HepG2 (cell line): ENCODE measurements around the gene EOMES. TPM values are rescaled to one million over a fixed set of nuclear protein-coding genes. Genes with fewer than 3 reads are reported as not detected.

ENCODE experiments used
- ATAC-seq: fragments of 200-7000 bp; cut with Tn5 transposase; 3 replicates; pipeline ENCODE4 v1.9.1; 2020; ENCODE audit warnings: mild to moderate bottlenecking, moderate library complexity
- BruUV-seq: library from RNA; stranded (reverse); fragments of 400-500 nt; replicated peaks from 2 replicates; lab custom pipeline; 2021; lab: Mats Ljungman, UMichigan
- CTCF ChIA-PET: fragments of 300-600 bp; formaldehyde crosslinking; extraction: SDS; loops from one replicate; lab custom pipeline; 2021; ENCODE audit warnings: low total read pairs, inconsistent platforms, low intra/inter-chr PET ratio; lab: Yijun Ruan, JAX
- POLR2A ChIA-PET: fragments of 350-600 bp; sonication (Branson Sonifier 250); formaldehyde crosslinking; loops from one replicate; lab custom pipeline; 2020; ENCODE audit warnings: antibody characterized with exemption, inconsistent platforms; lab: Yijun Ruan, JAX
- DNase-seq: peaks from one replicate; pipeline ENCODE4 v3.0.0-alpha.2; 2015; ENCODE audit warnings: low spot score
- FAIRE-seq: peaks from 3 replicates; lab custom pipeline; 2011; peaks lifted over from hg19 to GRCh38; lab: Jason Lieb, UNC
- H2AFZ ChIP-seq: one replicate; pipeline ENCODE4 v1.6.1; 2011; ENCODE audit warnings: low read length, inconsistent platforms
- H3K27ac ChIP-seq: fragments of 300-600 bp; 3 replicates; pipeline ENCODE4 v1.8.0; 2011; ENCODE audit warnings: mixed run types, mild to moderate bottlenecking, mixed read lengths, low read length, inconsistent platforms; ENCODE audit not compliant: insufficient read depth; ENCODE audit errors: extremely low read length
- H3K27me3 ChIP-seq, 2 experiments: fragments of 200-600 bp in 1 of 2; 2 replicates in 1 of 2; 3 replicates in 1 of 2; pipeline versions ENCODE4 v1.6.0 to v1.8.0; 2011; ENCODE audit warnings: low read length in 2 of 2, mild to moderate bottlenecking in 2 of 2, moderate library complexity in 2 of 2, inconsistent platforms in 1 of 2; ENCODE audit not compliant: insufficient read depth in 2 of 2, control insufficient read depth in 1 of 2
- H3K36me3 ChIP-seq, 2 experiments: fragments of 200-600 bp in 1 of 2; replicated peaks in 1 of 2; 2 replicates in 1 of 2; 3 replicates in 1 of 2; pipeline versions ENCODE4 v1.5.1 to v1.8.0; 2011; ENCODE audit warnings: low read length in 2 of 2, inconsistent platforms in 1 of 2; ENCODE audit not compliant: insufficient read depth in 2 of 2, control insufficient read depth in 1 of 2
- H3K4me1 ChIP-seq: 2 replicates; pipeline ENCODE4 v1.5.1; 2012; ENCODE audit warnings: low read length, inconsistent platforms; ENCODE audit not compliant: insufficient read depth
- H3K4me2 ChIP-seq: 2 replicates; pipeline ENCODE4 v1.6.0; 2011; ENCODE audit warnings: low read depth, low read length, inconsistent platforms
- H3K4me3 ChIP-seq, 3 experiments: fragments of 200-600 bp in 1 of 3; sonication (generic), shearing (Covaris generic) in 1 of 3; replicated peaks in 1 of 3; 2 replicates each; pipeline ENCODE4 v1.5.1; 2011 to 2016; ENCODE audit warnings: low read length in 3 of 3, inconsistent platforms in 2 of 3, low read depth in 2 of 3, mild to moderate bottlenecking in 2 of 3, control low read depth in 1 of 3, mixed read lengths in 1 of 3; ENCODE audit not compliant: insufficient read depth in 1 of 3
- H3K79me2 ChIP-seq: one replicate; pipeline ENCODE4 v1.6.1; 2011; ENCODE audit warnings: low read length, inconsistent platforms; ENCODE audit not compliant: insufficient read depth
- H3K9ac ChIP-seq: 2 replicates; pipeline ENCODE4 v1.6.0; 2011; ENCODE audit warnings: mild to moderate bottlenecking, low read depth, low read length, inconsistent platforms; ENCODE audit not compliant: insufficient read depth
- H3K9me3 ChIP-seq: 2 replicates; pipeline ENCODE4 v1.5.1; 2012; ENCODE audit warnings: mild to moderate bottlenecking, low read length
- H4K20me1 ChIP-seq: 2 replicates; pipeline ENCODE4 v1.6.0; 2011; ENCODE audit warnings: inconsistent platforms, mild to moderate bottlenecking, low read length, moderate library complexity; ENCODE audit not compliant: insufficient read depth
- KAT8 ChIP-seq: IDR thresholded peaks from 2 replicates; pipeline ENCODE4 v1.6.1; 2016; ENCODE audit warnings: missing genetic modification reagents, missing compliant biosample characterization
- KDM1A ChIP-seq: IDR thresholded peaks from 2 replicates; pipeline ENCODE4 v1.6.1; 2016; ENCODE audit warnings: missing compliant biosample characterization
- NFIB ChIP-seq: sonication (generic); formaldehyde crosslinking; IDR thresholded peaks from 2 replicates; pipeline ENCODE4 v1.9.0; 2021; ENCODE audit warnings: missing genetic modification reagents, mild to moderate bottlenecking, borderline replicate concordance
- NFRKB ChIP-seq: fragments of 450-650 bp; IDR thresholded peaks from 2 replicates; pipeline ENCODE4 v1.6.1; 2017
- NPAS2 ChIP-seq: sonication (generic); formaldehyde crosslinking; IDR thresholded peaks from 2 replicates; pipeline ENCODE4 v1.8.0; 2022; ENCODE audit warnings: mild to moderate bottlenecking, missing genetic modification reagents, borderline replicate concordance
- PCBP1 ChIP-seq: fragments of 200-400 bp; formaldehyde crosslinking; IDR thresholded peaks from 2 replicates; pipeline ENCODE4 v1.6.1; 2017; ENCODE audit warnings: mild to moderate bottlenecking, low read depth, low read length, borderline replicate concordance
- RNF2 ChIP-seq: fragments of 450-650 bp; conservative IDR thresholded peaks from 2 replicates; pipeline ENCODE4 v1.6.1; 2016; ENCODE audit warnings: low read depth
- ZNF235 ChIP-seq: sonication (generic); formaldehyde crosslinking; IDR thresholded peaks from 2 replicates; pipeline ENCODE4 v1.8.1; 2023; ENCODE audit warnings: mild to moderate bottlenecking, missing genetic modification reagents, borderline replicate concordance
- ZNF850 ChIP-seq: sonication (generic); formaldehyde crosslinking; conservative IDR thresholded peaks from 2 replicates; pipeline ENCODE4 v1.9.0; 2021; ENCODE audit warnings: mild to moderate bottlenecking, missing genetic modification reagents
- WGBS: methylation state at CpG from one replicate; pipeline ENCODE4 v1.1.6; 2017; ENCODE audit warnings: low lambda C conversion rate; 5-methylcytosine and 5-hydroxymethylcytosine counted together
- in situ Hi-C: cut with HindIII; loops from 2 replicates; pipeline ENCODE4 v1.10.0; 2017; ENCODE audit warnings: low pct_unique_long_range_greater_than_20kb; ENCODE audit not compliant: extremely low pct_ligation_motif_present
- intact Hi-C: fragments of 100-400 bp; cut with micrococcal nuclease; formaldehyde crosslinking; loops from one replicate; pipeline ENCODE4 v1.10.0; 2022; ENCODE audit not compliant: unreplicated experiment
- polyA plus RNA-seq, 8 experiments: library from polyadenylated mRNA; depleted of rRNA in 3 of 8; stranded (reverse) in 7 of 8; unstranded in 1 of 8; fragments of >200 nt; fragmentation: Illumina TruSeq in 4 of 8; extraction: Trizol in 4 of 8; gene quantifications; 2 replicates each; pipeline versions ENCODE4 v1.2.1 to v1.2.3, GENCODE V29; 2011 to 2016; ENCODE audit warnings: low read depth in 4 of 8, missing spikeins in 1 of 8, mixed read lengths in 1 of 8; ENCODE audit not compliant: insufficient read depth in 1 of 8
- total RNA-seq, 5 experiments: library from RNA; depleted of rRNA; stranded (reverse); fragments of >200 nt; fragmentation: Illumina TruSeq; extraction: Trizol; gene quantifications; 2 replicates each; pipeline ENCODE4 v1.2.3, GENCODE V29; 2016; ENCODE audit warnings: low read depth in 1 of 5
- TF ChIP-seq, protein P1 (sequence below): sonication (generic); formaldehyde crosslinking; IDR thresholded peaks from 2 replicates; pipeline ENCODE4 v1.4.0; 2020; ENCODE audit warnings: missing genetic modification reagents, borderline replicate concordance
- TF ChIP-seq, protein P2 (sequence below): sonication (generic); formaldehyde crosslinking; IDR thresholded peaks from 2 replicates; pipeline ENCODE4 v1.4.0; 2020; ENCODE audit warnings: missing genetic modification reagents
- TF ChIP-seq, protein P3 (sequence below): sonication (generic); formaldehyde crosslinking; IDR thresholded peaks from 2 replicates; pipeline ENCODE4 v1.8.0; 2022; ENCODE audit warnings: mild to moderate bottlenecking, missing genetic modification reagents, borderline replicate concordance
- TF ChIP-seq, protein P4 (sequence below): sonication (generic); formaldehyde crosslinking; IDR thresholded peaks from 2 replicates; pipeline ENCODE4 v1.4.0; 2020; ENCODE audit warnings: missing genetic modification reagents
- TF ChIP-seq, protein P5 (sequence below): sonication (generic); formaldehyde crosslinking; IDR thresholded peaks from 2 replicates; pipeline ENCODE4 v1.5.0; 2020; ENCODE audit warnings: mild to moderate bottlenecking, missing genetic modification reagents
- TF ChIP-seq, protein P6 (sequence below): sonication (generic); formaldehyde crosslinking; IDR thresholded peaks from 2 replicates; pipeline ENCODE4 v1.8.0; 2022; ENCODE audit warnings: missing genetic modification reagents, low read depth, mild to moderate bottlenecking, borderline replicate concordance
- TF ChIP-seq, protein P7 (sequence below): IDR thresholded peaks from 2 replicates; pipeline ENCODE4 v1.6.1; 2018; ENCODE audit warnings: missing genetic modification reagents, mild to moderate bottlenecking, missing compliant biosample characterization

EOMES gene
- total and polyA plus RNA-seq, 2 of the 13 experiments (the other 11 are each of a cell fraction or from before 2014, with no cell fraction given): 0.11 to 0.12 TPM

DNA sequence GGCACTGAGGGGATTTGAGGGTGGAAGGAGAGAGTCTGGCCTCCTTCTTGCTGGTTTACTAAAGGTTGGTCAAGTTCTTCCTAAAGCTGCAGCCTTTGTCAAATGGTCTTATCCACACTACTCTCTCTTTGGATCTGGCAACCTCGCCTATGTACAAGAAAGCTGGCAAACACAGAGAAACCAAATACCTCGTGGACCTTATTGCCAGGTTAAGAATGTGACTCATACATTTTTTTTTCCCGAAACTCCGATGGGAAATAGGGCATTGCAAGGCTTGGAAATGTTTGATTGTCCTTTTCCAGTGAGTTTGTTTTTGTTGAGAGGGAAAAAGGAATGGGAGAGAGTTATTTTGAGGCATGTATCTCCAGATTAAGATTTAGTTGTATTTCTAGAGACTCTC, 13.9 kb downstream of the EOMES start:
- no peak for FAIRE-seq
- Histone ChIP-seq H3K9ac (no peak overlapping the region), H3K4me3 (no peak overlapping the region), H3K27ac (no peak overlapping the region), H3K4me2 (no peak overlapping the region), H3K36me3 (no peaks in the 10 kb centered on the region), H3K79me2 (no peaks in the 10 kb centered on the region), H2AFZ (no peak overlapping the region), H3K27me3 (peaks cover 4 to 12% of the 10 kb centered on the region in 2 experiments; a peak in 4 of 5 replicates), H4K20me1 (no peaks in the 10 kb centered on the region), H3K9me3 (no peaks in the 10 kb centered on the region), H3K4me1 (peaks cover 12% of the 10 kb centered on the region)
- intact Hi-C loops: no loop called here
- 0% methylated on average over 4 of the region's 4 CpGs for WGBS
- no peak for ATAC-seq
- ChIA-PET CTCF (no interaction called here), POLR2A (no interaction called here)
- no peak for DNase-seq
- BruUV-seq: no TSS peak
- in situ Hi-C loops: no loop called here
- TF ChIP-seq KDM1A (CRISPR knock-in tag): no peak
- TF ChIP-seq, protein P1, sequence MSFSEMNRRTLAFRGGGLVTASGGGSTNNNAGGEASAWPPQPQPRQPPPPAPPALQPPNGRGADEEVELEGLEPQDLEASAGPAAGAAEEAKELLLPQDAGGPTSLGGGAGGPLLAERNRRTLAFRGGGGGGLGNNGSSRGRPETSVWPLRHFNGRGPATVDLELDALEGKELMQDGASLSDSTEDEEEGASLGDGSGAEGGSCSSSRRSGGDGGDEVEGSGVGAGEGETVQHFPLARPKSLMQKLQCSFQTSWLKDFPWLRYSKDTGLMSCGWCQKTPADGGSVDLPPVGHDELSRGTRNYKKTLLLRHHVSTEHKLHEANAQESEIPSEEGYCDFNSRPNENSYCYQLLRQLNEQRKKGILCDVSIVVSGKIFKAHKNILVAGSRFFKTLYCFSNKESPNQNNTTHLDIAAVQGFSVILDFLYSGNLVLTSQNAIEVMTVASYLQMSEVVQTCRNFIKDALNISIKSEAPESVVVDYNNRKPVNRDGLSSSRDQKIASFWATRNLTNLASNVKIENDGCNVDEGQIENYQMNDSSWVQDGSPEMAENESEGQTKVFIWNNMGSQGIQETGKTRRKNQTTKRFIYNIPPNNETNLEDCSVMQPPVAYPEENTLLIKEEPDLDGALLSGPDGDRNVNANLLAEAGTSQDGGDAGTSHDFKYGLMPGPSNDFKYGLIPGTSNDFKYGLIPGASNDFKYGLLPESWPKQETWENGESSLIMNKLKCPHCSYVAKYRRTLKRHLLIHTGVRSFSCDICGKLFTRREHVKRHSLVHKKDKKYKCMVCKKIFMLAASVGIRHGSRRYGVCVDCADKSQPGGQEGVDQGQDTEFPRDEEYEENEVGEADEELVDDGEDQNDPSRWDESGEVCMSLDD (CRISPR knock-in tag): no peak
- TF ChIP-seq NPAS2 (CRISPR knock-in tag): no peak
- no peak for TF ChIP-seq KAT8 (CRISPR knock-in tag)
- TF ChIP-seq ZNF850 (CRISPR knock-in tag): no peak
- TF ChIP-seq, protein P2, sequence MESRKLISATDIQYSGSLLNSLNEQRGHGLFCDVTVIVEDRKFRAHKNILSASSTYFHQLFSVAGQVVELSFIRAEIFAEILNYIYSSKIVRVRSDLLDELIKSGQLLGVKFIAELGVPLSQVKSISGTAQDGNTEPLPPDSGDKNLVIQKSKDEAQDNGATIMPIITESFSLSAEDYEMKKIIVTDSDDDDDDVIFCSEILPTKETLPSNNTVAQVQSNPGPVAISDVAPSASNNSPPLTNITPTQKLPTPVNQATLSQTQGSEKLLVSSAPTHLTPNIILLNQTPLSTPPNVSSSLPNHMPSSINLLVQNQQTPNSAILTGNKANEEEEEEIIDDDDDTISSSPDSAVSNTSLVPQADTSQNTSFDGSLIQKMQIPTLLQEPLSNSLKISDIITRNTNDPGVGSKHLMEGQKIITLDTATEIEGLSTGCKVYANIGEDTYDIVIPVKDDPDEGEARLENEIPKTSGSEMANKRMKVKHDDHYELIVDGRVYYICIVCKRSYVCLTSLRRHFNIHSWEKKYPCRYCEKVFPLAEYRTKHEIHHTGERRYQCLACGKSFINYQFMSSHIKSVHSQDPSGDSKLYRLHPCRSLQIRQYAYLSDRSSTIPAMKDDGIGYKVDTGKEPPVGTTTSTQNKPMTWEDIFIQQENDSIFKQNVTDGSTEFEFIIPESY (CRISPR knock-in tag): no peak
- TF ChIP-seq NFRKB: no peak
- TF ChIP-seq, protein P3, sequence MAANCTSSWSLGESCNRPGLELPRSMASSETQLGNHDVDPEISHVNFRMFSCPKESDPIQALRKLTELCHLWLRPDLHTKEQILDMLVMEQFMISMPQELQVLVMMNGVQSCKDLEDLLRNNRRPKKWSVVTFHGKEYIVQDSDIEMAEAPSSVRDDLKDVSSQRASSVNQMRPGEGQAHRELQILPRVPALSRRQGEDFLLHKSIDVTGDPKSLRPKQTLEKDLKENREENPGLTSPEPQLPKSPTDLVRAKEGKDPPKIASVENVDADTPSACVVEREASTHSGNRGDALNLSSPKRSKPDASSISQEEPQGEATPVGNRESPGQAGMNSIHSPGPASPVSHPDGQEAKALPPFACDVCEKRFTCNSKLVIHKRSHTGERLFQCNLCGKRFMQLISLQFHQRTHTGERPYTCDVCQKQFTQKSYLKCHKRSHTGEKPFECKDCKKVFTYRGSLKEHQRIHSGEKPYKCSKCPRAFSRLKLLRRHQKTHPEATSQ (CRISPR knock-in tag): no peak
- TF ChIP-seq PCBP1: no peak
- TF ChIP-seq, protein P4, sequence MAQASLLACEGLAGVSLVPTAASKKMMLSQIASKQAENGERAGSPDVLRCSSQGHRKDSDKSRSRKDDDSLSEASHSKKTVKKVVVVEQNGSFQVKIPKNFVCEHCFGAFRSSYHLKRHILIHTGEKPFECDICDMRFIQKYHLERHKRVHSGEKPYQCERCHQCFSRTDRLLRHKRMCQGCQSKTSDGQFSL (CRISPR knock-in tag): no peak
- no peak for TF ChIP-seq NFIB (CRISPR knock-in tag)
- TF ChIP-seq, protein P5, sequence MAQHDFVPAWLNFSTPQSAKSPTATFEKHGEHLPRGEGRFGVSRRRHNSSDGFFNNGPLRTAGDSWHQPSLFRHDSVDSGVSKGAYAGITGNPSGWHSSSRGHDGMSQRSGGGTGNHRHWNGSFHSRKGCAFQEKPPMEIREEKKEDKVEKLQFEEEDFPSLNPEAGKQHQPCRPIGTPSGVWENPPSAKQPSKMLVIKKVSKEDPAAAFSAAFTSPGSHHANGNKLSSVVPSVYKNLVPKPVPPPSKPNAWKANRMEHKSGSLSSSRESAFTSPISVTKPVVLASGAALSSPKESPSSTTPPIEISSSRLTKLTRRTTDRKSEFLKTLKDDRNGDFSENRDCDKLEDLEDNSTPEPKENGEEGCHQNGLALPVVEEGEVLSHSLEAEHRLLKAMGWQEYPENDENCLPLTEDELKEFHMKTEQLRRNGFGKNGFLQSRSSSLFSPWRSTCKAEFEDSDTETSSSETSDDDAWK (CRISPR knock-in tag): no peak
- TF ChIP-seq RNF2: no peak
- TF ChIP-seq, protein P6, sequence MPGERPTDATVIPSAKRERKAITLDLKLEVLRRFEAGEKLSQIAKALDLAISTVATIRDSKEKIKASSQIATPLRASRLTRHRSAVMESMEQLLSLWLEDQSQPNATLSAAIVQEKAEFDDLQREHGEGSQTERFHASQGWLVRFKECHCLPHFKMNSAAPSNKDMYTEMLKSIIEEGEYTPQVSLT: no peak
- TF ChIP-seq, protein P7, sequence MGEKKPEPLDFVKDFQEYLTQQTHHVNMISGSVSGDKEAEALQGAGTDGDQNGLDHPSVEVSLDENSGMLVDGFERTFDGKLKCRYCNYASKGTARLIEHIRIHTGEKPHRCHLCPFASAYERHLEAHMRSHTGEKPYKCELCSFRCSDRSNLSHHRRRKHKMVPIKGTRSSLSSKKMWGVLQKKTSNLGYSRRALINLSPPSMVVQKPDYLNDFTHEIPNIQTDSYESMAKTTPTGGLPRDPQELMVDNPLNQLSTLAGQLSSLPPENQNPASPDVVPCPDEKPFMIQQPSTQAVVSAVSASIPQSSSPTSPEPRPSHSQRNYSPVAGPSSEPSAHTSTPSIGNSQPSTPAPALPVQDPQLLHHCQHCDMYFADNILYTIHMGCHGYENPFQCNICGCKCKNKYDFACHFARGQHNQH (CRISPR knock-in tag): no peak
- TF ChIP-seq ZNF235: no peak
